HG02763 (cell line): ENCODE results near the gene SERPINB10.
A peak's percentile ranks its signal among the peaks of the same experiment; 100 is the strongest.

Experiments
- ATAC-seq: cut with Tn5 transposase; IDR thresholded peaks from one replicate; pipeline ENCODE4 v1.9.1; 2021; ENCODE audit warnings: mild to moderate bottlenecking, moderate library complexity; ENCODE audit not compliant: unreplicated experiment

Gene SERPINB10

GRCh38 chr18:63907664-63908063 is at the start of gene SERPINB10:
TSS of gene SERPINB10 (plus strand) at chr18:63907958. CDS start at chr18:63915511, 7,553 bp downstream.
- ATAC-seq: peak; percentile 57

GRCh38 chr18:63858456-63858855 is 49.3 kb upstream of the SERPINB10 start:
- ATAC-seq: no peak

- no peak for ATAC-seq
Observed at GRCh38 chr18:63859781-63860475, 47.8 kb upstream of the SERPINB10 start.

GRCh38 chr18:63860531-63860930 is 47.2 kb upstream of the SERPINB10 start:
- ATAC-seq: no peak

- no peak for ATAC-seq
Observed at GRCh38 chr18:63867368-63868125, 40.2 kb upstream of the SERPINB10 start.

- ATAC-seq: no peak
Observed at GRCh38 chr18:63868546-63868945, 39.2 kb upstream of the SERPINB10 start.

GRCh38 chr18:63869374-63869773 is 38.4 kb upstream of the SERPINB10 start:
- ATAC-seq: no peak

- ATAC-seq: no peak
Observed at GRCh38 chr18:63869851-63870250, 37.9 kb upstream of the SERPINB10 start.

GRCh38 chr18:63871836-63872235 is 35.9 kb upstream of the SERPINB10 start:
- ATAC-seq: no peak

- no peak for ATAC-seq
Observed at GRCh38 chr18:63872586-63872985, 35.2 kb upstream of the SERPINB10 start.

GRCh38 chr18:63878343-63878742 is 29.4 kb upstream of the SERPINB10 start:
- no peak for ATAC-seq

- no peak for ATAC-seq
Observed at GRCh38 chr18:63878925-63879324, 28.8 kb upstream of the SERPINB10 start.

- no peak for ATAC-seq
Observed at GRCh38 chr18:63879709-63880108, 28.0 kb upstream of the SERPINB10 start.

GRCh38 chr18:63881851-63882250 is 25.9 kb upstream of the SERPINB10 start:
- ATAC-seq: no peak

- ATAC-seq: no peak
Observed at GRCh38 chr18:63882333-63883141, 25.2 kb upstream of the SERPINB10 start.

GRCh38 chr18:63883617-63884016 is 24.1 kb upstream of the SERPINB10 start:
- ATAC-seq: no peak

GRCh38 chr18:63887424-63887823 is 20.3 kb upstream of the SERPINB10 start, which contains the start of gene SERPINB2:
TSS of gene SERPINB2 (plus strand) at chr18:63887705. CDS start at chr18:63891445, 3,740 bp downstream.
- ATAC-seq: no peak

- no peak for ATAC-seq
Observed at GRCh38 chr18:63888470-63889190, 19.1 kb upstream of the SERPINB10 start.

GRCh38 chr18:63889626-63890025 is 18.1 kb upstream of the SERPINB10 start:
- no peak for ATAC-seq

- no peak for ATAC-seq
Observed at GRCh38 chr18:63890237-63890949, 17.4 kb upstream of the SERPINB10 start.
